Fibroblast of skin of back (primary cell): ENCODE measurements around the gene TMEM184A.
A peak's percentile ranks its signal among the peaks of the same experiment; 100 is the strongest.

Experiments used
- DNase-seq: peaks from one replicate; pipeline ENCODE4 v3.0.0-alpha.2; 2013

Gene TMEM184A

GRCh38 chr7:1538544-1539180 lies 17.3 kb downstream of the TMEM184A start:
- DNase-seq: no peak

GRCh38 chr7:1537535-1538412 lies 18.2 kb downstream of the TMEM184A start:
- DNase-seq: peak; percentile 97

GRCh38 chr7:1536743-1537534 lies 19.1 kb downstream of the TMEM184A start:
- DNase-seq: peak; percentile 99

GRCh38 chr7:1536455-1536742 lies 19.6 kb downstream of the TMEM184A start:
- DNase-seq: no peak

- DNase-seq: no peak
Observed at GRCh38 chr7:1535701-1536454, 20.1 kb downstream of the TMEM184A start.

- no peak for DNase-seq
Observed at GRCh38 chr7:1535100-1535458, 20.9 kb downstream of the TMEM184A start.

GRCh38 chr7:1534330-1535099 lies 21.5 kb downstream of the TMEM184A start:
- DNase-seq: no peak

- peak; percentile 96 for DNase-seq
Observed at GRCh38 chr7:1533547-1534329, 22.3 kb downstream of the TMEM184A start.

GRCh38 chr7:1533255-1533546 lies 22.8 kb downstream of the TMEM184A start:
- no peak for DNase-seq

- DNase-seq: peak; percentile 94
Observed at GRCh38 chr7:1532456-1533254, 23.4 kb downstream of the TMEM184A start.

GRCh38 chr7:1531979-1532455 lies 24.0 kb downstream of the TMEM184A start:
- DNase-seq: no peak

GRCh38 chr7:1531263-1531978 lies 24.6 kb downstream of the TMEM184A start:
- peak; percentile 31 for DNase-seq

- DNase-seq: no peak
Observed at GRCh38 chr7:1530946-1531262, 25.1 kb downstream of the TMEM184A start.

- no peak for DNase-seq
Observed at GRCh38 chr7:1529383-1530116, 26.5 kb downstream of the TMEM184A start.

- DNase-seq: peak; percentile 54
Observed at GRCh38 chr7:1526271-1526754, 29.7 kb downstream of the TMEM184A start.

- no peak for DNase-seq
Observed at GRCh38 chr7:1525409-1525808, 30.6 kb downstream of the TMEM184A start.

GRCh38 chr7:1523844-1524243 lies 32.2 kb downstream of the TMEM184A start:
- DNase-seq: no peak

- no peak for DNase-seq
Observed at GRCh38 chr7:1523208-1523607, 32.8 kb downstream of the TMEM184A start.

- no peak for DNase-seq
Observed at GRCh38 chr7:1521456-1521855, 34.5 kb downstream of the TMEM184A start.
